Measurements from ENCODE around the gene CA10.

The CA10 gene

GRCh38 chr17:51946311-51946710, 212.2 kb downstream of the CA10 start:
- DNase-seq, result no peak

- no peak for DNase-seq
Observed at GRCh38 chr17:51941272-51941671, 217.2 kb downstream of the CA10 start.

GRCh38 chr17:51937264-51937663, 221.2 kb downstream of the CA10 start:
- no peak for DNase-seq

DNA sequence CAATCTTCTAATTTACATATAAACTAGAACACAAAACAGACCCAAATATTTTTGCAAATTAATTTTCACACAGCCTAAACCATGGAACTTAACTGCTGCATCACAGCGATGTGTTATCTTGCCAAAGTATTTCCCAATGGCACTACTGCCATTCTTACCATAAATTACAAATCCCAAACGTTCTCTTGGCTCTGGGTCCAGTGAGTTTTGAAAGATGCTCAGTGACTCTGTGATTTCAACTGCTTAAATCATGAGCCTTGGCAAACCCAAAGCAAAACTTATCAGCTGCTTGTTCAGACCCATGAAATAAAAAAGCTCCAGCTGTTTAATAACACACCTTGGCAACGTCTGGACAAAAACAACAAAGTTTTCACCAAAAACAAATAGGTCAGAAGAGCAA, 223.0 kb downstream of the CA10 start:
- DNase-seq, result no peak

- no peak for DNase-seq
Observed at GRCh38 chr17:51933647-51934046, 224.9 kb downstream of the CA10 start.

- no peak for DNase-seq
Observed at GRCh38 chr17:51926448-51926847, 232.1 kb downstream of the CA10 start.

DNA sequence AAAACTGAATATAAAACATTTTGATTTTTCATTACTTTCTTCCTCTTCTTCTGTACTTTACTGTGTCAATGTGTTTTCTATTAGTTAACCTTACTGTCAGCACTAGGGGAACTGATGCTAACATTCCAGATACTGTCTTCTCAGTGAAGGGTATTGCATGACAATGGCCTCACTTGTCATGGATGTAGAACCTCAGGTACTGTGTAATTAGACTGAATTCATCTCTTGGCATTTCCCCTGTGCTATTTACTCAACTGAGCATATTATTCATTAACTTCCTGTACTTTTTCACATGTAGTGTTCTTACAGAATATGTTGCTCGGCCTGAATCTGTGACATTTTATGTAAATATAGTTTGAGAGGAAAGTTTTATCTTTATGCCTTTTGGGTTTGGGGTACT, 237.0 kb downstream of the CA10 start:
- no peak for DNase-seq

- DNase-seq, result no peak
Observed at GRCh38 chr17:51914577-51914976, 243.9 kb downstream of the CA10 start.

DNA sequence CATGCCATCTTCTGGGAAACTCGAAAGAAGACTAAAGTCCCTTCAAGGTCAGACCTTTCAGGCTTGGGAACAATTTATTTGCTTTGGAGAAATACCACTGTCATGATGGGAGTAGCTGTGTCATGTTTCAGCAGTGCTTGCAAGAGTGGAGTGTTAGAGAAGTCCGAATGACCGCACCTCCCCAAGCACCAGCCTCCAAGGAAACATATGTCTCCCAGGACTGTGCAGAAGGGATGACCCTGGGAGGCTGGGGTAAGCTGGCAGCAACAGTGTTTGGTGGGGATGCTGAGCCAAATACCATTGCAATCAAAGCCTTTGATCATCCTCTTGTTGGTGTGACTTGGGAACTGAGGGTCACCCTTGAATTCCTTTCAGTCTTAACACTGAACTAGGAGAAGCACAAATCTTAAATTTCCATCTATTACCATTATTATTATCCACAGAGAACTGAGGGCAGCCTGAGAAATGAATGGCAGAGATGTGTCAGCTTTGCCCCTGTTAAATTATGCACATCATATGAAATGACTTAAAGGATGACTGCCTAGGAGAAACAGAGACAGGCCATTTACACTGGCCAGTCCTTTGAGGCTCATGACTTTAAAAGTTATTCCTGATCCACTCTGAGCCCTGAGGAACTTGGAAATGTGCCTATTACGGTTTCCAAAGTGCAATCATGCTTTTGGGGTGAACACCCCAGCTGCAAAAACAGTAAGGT, 244.9 kb downstream of the CA10 start:
- no peak for DNase-seq

DNA sequence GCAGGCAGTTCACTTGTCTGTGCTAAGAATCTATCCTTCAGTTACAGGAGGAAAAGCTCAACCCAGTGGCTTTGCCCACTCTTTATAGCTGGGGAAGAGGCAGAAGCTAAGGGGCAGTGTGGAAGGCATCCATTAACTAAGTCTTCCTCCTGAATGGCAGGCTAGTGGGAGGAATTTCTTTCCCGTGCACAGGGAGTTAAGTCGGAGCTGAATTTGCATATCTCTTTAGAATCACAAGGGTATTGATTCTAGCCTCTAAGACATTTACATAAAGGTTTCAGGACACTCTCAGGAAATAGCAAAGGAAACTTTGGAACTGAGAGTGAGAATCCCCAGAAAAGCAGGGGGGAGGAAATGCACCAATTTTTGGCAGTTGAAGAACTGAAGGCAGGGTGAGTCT, 245.6 kb downstream of the CA10 start:
- DNase-seq, result no peak

GRCh38 chr17:51911237-51911636, 247.3 kb downstream of the CA10 start:
- no peak for DNase-seq

DNA sequence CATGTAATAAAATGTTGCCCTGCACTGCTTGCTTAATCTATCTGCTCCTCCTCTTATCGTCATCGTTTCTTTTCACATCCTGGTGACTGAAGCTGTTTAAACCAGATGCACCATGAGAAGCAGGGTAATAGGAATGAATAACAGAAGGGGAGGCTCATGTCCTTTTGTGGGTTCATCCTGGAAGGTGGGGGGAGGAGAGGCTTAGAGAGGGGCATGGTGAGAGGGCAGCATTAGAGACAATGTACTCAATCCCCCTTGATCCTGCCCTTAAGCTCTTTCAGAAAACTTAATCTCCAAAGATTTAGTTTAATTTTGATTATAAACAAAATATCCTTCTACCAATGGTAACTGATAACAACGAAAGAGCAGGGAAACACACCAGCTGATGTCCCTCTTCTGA, 248.5 kb downstream of the CA10 start:
- DNase-seq, result no peak

- no peak for DNase-seq
Observed at GRCh38 chr17:51908841-51909537, 249.5 kb downstream of the CA10 start.

DNA sequence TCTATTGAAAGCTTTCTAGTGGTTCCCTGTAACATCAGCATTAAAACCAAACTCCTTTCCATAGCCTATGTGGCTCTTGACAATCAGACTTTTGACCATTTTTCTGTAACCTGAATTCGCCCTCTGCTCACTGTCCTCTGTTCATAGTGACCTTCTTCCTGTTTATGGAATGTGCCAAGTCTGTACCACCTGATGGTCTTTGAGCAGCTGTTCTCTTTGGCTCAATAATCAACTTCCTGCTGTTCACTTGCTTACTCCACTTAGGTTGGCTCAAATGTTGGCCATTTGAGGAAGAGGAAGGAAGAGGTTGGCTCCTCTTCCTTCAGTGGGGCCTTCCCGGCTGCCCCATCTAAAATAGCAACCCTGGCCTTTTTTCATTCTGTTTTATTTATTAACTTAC, 251.5 kb downstream of the CA10 start:
- DNase-seq, result no peak

GRCh38 chr17:51904379-51904778, 254.1 kb downstream of the CA10 start:
- DNase-seq, result no peak

DNA sequence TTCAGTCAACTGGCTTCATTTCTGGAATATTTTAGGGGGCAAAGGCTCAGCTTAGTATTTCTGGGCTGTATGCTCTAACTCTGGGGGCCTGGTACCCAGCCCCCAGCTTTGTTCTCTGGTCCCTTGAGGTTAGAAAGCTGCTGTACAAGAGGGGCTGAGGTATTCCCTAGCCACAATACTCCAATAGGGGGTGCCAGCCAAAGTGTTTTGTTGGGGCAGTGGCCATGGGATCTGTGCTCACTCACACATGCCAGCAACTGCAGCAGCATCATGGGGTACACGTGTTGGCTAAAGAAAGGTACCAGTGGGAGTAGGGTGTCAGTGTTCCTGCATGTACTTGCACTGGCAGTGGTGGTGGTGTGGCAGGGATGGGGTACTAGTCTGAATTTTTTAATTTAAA, 257.3 kb downstream of the CA10 start:
- no peak for DNase-seq

DNA sequence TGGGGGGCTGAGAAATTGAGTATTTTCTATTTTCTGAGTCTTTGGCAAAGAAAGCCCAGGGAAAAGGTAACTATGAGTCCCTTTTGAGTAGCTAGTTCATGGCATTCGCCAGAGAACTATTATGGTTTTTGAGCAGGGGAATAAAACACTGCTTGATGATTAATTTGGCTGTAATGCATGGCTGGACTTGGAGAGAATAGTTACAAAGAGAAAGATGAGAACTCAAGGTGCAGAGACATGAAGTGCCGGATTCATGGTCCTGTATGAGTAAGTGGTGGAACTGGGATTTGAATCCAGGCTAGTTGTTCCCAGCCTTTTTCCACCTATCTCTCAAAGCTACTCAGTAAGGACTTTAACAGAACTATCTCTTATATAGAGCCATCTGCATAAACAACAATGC, 266.6 kb downstream of the CA10 start:
- DNase-seq, result no peak

- no peak for DNase-seq
Observed at GRCh38 chr17:51890710-51891109, 267.8 kb downstream of the CA10 start.

GRCh38 chr17:51888816-51889215, 269.7 kb downstream of the CA10 start:
- DNase-seq, result no peak

- no peak for DNase-seq
Observed at GRCh38 chr17:51876986-51877385, 281.5 kb downstream of the CA10 start.

- no peak for DNase-seq
Observed at GRCh38 chr17:51873302-51873701, 285.2 kb downstream of the CA10 start.

- no peak for DNase-seq
Observed at GRCh38 chr17:51869387-51869786, 289.1 kb downstream of the CA10 start.

- DNase-seq, result no peak
Observed at GRCh38 chr17:51860954-51861561, 297.5 kb downstream of the CA10 start.

GRCh38 chr17:51857052-51857597, 301.4 kb downstream of the CA10 start:
- no peak for DNase-seq

Data from stimulated activated naive CD4-positive, alpha-beta T cell treated with Interleukin-2 at 50 U/mL for 16 hours (primary cell).